Caki2 (cell line): ENCODE results near the gene ASB15. TPM values are rescaled to one million over a fixed set of nuclear protein-coding genes. Genes with fewer than 3 reads are reported as not detected.

Source experiments
- DNase-seq: peaks from one replicate; pipeline ENCODE4 v3.0.0-alpha.2; 2015; ENCODE audit warnings: low read depth
- in situ Hi-C: cut with HindIII; loops from 2 replicates; pipeline ENCODE4 v1.10.0; 2016; ENCODE audit warnings: low sequenced_read_pairs, low pct_unique_long_range_greater_than_20kb, mixed read lengths
- total RNA-seq: library from RNA; depleted of rRNA; stranded (reverse); fragments of >200 nt; shearing (Covaris generic); gene quantifications from 2 replicates; pipeline ENCODE4 v1.2.3, GENCODE V29; 2014; ENCODE audit warnings: low replicate concordance

ASB15 gene
- total RNA-seq, 1 experiment from 2014 or later: not detected

- in situ Hi-C loops: no loop called here
- no peak for DNase-seq
Measured at GRCh38 chr7:123653162-123653561, 51.5 kb downstream of the ASB15 start.

- DNase-seq: no peak
- in situ Hi-C loops: no loop called here
Measured at GRCh38 chr7:123655614-123656013, 54.0 kb downstream of the ASB15 start, which contains the start of gene LMOD2. LMOD2 (plus strand) TSS chr7:123655866; CDS start chr7:123655964, 98 bp downstream.

- DNase-seq: no peak
- in situ Hi-C loops: no loop called here
Measured at GRCh38 chr7:123656544-123657303, 55.1 kb downstream of the ASB15 start.

- DNase-seq: no peak
- in situ Hi-C loops: no loop called here
Measured at GRCh38 chr7:123657304-123657685, 55.7 kb downstream of the ASB15 start.

GRCh38 chr7:123658023-123658422, 56.4 kb downstream of the ASB15 start:
- DNase-seq: no peak
- in situ Hi-C loops: no loop called here

- DNase-seq: no peak
- in situ Hi-C loops: no loop called here
Measured at GRCh38 chr7:123660514-123661354, 59.1 kb downstream of the ASB15 start.

GRCh38 chr7:123661765-123662164, 60.1 kb downstream of the ASB15 start:
- DNase-seq: no peak
- in situ Hi-C loops: no loop called here

GRCh38 chr7:123662293-123662692, 60.7 kb downstream of the ASB15 start:
- in situ Hi-C loops: no loop called here
- no peak for DNase-seq

- in situ Hi-C loops: no loop called here
- no peak for DNase-seq
Measured at GRCh38 chr7:123662755-123663154, 61.1 kb downstream of the ASB15 start.

GRCh38 chr7:123663200-123663599, 61.6 kb downstream of the ASB15 start:
- in situ Hi-C loops: no loop called here
- DNase-seq: no peak

- in situ Hi-C loops: no loop called here
- no peak for DNase-seq
Measured at GRCh38 chr7:123665157-123665556, 63.5 kb downstream of the ASB15 start.

- no peak for DNase-seq
- in situ Hi-C loops: no loop called here
Measured at GRCh38 chr7:123665896-123666295, 64.3 kb downstream of the ASB15 start.

- no peak for DNase-seq
- in situ Hi-C loops: no loop called here
Measured at GRCh38 chr7:123666492-123666891, 64.9 kb downstream of the ASB15 start.

GRCh38 chr7:123669485-123669884, 67.9 kb downstream of the ASB15 start:
- in situ Hi-C loops: no loop called here
- no peak for DNase-seq

GRCh38 chr7:123673137-123673732, 71.6 kb downstream of the ASB15 start:
- DNase-seq: no peak

GRCh38 chr7:123673752-123674398, 72.3 kb downstream of the ASB15 start:
- in situ Hi-C loops: no loop called here
- no peak for DNase-seq

More at GRCh38 chr7:123673137-123673732, 71.6 kb downstream of the ASB15 start:
- in situ Hi-C loops: no loop called here

GRCh38 chr7:123674399-123675180, 73.0 kb downstream of the ASB15 start:
- DNase-seq: no peak
- in situ Hi-C loops: no loop called here

GRCh38 chr7:123675181-123675473, 73.5 kb downstream of the ASB15 start:
- in situ Hi-C loops: no loop called here
- no peak for DNase-seq
